NCI-H526 treated with DMSO at 0.1 percent for 48 hours (cell line): ENCODE results near the gene DNAH11.

Source experiments
- DNase-seq: peaks from one replicate; lab custom pipeline; 2025; lab: John Stamatoyannopoulos, UW

The DNAH11 gene

DNA sequence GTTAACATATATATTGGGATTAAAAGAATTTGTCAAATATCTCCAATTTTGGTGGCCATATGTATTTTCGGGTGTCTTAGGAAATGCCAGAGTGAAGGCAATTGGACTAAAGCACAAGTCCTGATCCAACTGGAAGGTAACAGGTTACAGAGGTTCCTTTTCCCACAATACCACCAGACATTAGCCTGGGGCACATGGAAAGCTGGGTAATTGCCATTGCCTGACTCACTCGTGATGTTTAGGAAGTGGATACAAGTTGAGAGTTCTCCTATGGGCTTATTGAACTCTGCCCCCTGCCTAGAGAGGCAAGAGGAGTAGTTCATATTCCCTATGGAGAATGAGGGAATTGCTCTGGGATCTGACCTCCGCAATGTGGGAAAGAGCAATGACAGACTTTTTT is 5.7 kb downstream of the DNAH11 start:
- DNase-seq: no peak

DNA sequence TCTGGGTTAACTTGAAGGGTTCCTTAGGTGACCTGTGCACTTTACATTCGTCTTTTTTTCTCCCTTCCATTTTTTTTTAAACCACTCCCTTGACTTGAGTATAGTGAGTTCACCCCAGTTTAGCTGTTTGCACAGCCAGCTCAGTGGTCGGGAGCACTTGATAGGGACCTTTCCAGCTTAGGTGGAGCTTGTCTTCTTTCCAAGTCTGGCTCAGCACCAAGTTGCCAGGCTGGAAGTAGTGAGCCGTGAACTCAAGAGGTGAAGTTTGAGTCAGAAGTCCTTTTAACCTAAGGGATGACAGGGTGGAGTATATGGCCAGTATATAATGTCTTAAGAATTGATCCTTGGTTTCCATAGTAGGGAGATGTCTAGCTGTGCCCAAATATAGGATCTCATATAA is 7.2 kb downstream of the DNAH11 start:
- no peak for DNase-seq

DNA sequence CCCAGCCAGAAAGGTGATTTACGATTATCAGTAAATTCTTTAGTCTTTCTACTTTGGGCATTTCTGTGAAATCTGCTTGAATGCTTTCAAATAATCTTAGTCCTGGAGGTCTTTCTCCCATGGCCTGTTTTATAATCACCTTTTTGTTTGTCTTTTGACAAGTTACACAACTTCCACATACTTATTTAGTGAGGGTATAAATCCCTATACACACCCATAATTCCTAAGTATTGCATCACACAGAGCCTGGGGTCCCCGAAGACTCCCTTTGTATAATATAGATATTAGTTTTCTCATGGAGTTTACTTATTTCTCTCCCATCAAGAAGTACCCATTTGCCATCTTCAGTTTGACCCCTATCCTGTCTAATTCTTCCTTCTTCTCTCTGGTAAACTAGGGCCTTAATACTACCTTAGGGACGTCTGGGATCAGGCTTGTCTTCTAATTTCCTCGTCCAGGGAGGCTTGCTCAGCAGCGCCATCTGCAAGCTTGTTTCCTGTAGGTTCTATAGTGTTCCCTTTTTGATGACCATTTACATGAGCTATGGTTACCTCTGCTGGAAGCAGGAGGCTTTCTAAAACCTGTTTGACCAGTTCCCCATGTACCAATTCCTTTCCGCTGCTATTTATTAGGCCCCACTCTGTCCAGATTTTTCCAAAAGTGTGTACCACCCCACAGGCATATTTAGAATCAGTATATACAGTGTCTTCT is 8.1 kb downstream of the DNAH11 start:
- peak; percentile 48 for DNase-seq

DNA sequence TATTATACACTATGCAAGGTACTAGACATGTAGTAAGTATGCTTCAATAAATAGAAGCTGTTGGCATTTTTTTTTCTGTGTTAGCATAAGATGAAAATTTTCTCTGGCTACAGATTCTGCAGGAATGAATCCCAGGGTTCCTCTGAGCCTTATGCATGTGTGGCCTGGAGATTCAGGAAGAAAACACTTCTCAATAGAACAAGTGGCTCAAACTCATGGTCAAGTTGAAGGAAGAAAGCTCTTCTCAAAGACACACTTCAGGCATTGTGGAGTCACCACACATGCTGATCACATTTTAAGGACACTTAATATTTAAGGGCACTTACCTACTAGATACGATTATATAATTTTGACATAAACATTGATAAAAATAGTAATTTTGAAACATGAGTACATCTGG is 19.5 kb downstream of the DNAH11 start:
- no peak for DNase-seq

DNA sequence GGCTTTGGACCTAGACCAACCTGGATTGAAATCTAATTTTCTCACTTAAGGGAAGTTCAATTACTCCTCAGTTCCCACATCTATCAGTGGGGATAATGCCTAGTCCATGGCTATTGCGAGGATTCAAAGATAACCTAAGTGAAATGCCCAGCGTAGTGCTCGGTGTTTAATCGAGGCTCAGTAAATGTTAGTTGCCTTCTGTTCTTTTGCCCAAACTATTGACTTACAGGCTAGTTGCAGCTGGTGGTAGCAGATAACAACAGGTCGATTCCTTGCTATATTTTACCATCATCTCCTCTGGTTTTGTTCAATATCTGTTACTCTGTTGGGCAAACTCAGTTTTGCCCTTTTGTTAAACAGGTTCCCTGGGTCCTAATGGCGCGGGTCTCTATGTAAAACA is 22.8 kb downstream of the DNAH11 start:
- DNase-seq: no peak

DNA sequence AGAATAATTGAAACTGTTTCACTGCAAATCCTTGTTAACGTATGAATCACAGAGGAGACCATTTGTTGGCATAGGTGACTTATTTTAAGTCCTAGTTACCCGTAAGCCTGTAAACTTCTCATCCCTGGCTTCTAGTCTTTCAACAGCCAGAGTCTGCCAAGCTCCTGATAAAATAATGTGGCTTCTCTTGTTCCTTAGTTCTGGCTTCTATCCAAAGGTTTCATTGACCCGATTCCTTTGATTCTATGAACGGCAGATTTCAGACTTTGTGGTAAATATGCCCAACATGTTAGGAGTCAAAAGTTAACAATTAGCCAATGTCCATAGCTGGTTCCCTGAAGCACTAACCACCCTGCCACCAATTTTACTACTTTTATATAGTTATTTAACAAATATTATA is 23.3 kb downstream of the DNAH11 start:
- DNase-seq: no peak

DNA sequence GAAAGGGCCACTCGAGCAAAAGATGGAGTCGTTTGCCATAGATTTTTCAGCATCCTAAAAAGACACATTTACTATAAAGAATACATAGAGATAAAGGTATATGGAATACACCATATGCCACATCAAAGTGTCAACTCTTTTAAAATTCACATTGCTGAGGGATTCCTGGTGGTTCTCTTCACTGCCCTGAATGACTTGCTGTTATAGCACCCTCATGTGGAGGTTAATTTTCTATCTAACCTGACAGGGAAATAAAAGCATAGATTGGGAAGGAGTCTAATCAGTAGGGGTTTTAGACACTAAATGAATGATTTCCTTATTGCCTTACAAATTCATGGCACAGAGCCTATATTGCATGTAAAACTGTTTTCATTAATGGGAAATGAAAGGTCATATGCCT is 25.9 kb downstream of the DNAH11 start:
- DNase-seq: peak; percentile 41

DNA sequence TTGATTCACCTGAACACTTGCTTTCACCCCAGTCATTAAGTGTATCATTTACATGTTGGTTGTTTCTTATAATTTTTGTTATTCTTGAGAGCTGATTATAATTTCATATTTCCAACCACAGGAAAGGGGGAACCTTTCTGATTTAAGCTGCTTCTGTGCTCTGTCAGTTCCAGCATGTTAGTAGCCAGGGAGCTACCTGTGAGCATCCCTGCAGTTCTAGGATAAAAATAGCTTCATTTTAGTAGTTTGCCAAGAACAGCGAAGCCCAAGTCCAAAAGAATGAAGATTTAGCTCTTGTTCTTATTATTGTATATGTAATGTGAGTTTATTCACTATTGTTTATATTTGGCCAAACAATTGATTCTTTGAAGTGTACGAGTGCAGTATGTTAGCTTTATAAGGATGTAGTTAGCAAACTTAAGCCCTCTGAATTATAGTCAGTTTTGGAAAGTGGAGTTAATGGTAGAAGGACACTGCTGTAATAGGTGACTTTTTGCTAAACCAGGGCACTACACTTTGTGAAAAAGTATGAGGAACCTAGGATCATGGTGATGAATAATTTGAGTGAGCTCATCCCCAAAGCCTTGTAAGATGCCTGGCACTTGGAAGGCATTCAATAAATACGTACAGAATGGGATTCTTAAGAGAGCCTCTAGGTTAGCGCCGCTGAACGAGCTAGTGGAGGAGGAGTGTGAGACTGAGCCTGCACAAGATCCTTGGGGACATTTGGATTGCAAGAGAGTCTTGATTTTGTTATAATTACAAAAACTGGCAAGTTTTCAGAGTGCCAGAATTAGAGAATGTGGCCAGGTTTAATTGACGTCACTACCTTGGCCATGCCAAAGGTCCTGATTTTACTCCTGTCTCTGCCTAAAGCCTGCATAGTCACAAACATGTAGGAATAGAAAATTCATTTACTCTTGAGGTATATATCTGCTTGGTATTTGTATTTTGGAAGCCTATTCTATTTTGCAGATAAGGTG is 29.8 kb downstream of the DNAH11 start:
- no peak for DNase-seq

DNA sequence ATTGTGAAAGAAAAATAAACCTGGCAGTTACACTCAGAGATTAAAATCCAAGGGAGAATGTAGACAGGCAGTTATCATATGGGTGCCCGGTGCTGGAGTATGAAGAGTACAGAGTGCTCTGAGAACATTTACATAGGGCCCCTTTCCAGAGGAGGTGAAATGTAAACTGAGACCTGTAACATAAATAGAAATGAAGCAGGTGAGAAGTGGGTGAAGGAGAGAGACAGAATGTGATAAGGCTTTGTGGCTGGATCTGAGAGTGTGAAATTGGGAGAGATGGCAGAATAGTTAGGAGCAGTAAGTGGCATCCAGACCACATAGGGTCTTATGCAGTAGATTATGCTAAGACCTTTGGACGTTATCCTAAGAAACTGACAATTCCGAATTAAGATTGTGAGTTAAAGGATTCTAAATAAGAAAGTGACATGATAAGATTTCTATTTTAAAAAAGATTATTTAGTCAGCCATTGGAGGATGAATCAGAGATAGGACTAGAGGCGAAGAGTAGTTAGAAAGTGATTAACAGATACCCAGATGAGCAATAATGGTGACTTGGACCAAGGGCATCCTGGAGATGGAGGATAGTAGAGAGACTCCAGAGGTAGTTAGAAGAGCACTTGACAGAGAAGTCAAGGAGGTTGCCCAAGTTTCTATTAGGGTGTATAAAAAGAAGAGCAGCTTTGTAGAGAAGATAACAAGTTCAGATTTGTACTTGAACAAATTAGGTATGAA is 36.7 kb downstream of the DNAH11 start:
- no peak for DNase-seq

DNA sequence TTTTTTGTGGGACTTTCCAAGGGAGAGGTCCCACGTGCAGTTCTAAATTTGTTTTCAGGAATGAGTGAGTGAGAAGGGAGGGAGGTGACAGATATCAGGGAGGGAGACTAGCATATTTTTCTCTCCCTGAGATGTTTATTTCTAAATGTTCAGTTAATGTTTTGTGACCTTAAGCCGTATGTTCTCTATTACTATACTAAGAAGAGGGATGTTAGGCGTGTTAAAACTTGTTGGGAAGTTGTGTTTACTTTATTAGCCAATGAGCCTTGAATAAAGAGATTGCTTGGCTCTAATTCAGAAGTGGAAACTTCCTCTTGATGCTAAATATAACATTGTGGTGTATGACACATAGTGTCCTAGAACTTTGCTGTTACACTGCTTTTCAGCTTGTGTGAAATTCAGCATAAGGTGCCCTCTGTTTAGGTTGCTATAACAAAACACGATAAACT is 37.3 kb downstream of the DNAH11 start:
- no peak for DNase-seq

DNA sequence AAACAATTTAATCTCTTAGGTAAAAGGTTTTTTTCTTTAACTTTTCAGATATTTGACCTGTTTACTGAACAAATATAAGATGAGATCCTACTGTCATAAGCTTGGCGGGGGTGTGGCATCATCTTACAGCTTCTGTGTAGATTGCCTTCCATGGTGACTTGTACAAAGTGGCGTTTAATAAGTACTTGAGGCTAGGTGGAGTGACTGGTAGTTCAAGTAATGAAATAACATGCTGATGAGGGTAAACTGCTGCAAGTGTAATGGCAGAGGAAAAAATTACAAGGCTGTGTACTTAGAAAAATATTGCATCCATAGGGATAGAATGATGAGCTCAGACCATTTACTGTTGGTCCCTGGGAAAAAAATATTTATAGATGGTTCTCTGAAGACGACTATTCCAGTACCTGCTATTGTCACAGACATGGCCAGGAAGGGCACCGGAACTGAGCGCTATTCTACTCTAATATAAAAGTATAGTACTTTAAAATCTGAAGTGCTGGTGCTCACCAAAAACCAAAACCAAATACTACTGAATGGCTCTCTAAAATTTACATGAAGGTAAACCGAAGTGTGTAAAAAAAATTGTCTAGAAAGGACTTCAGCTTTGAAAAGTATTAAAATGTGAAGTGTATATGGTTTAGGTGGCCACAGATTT is 42.4 kb downstream of the DNAH11 start:
- DNase-seq: no peak

DNA sequence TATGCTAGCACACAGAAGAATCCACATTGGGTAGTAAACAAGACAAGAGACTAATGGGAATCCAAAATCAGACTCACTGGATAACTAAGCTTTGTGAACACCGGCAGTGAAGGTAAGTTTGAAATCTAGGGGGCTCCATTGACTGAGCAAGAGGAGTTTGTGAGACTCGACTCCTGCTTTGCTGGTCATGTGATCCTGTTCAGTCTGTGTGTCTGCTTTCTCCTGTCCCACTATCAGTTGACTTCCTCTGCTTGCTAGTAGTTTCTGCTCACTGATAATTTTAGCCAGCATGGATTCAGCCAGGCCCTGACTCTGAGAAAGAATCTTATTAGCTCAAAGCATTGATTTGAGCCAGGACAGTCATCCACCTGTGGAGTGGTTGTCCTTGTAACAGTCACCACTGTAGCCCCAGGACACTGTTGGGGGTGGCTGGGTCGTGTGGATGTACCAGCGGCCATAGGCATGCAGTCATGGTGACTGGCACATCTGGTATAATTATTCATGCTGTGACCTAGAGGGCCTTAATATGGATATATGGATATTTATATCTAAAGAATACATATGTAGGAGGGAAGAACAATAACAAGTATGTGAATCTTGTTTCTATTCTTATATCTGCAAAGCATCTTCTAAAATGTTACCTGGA is 44.4 kb downstream of the DNAH11 start:
- DNase-seq: no peak

DNA sequence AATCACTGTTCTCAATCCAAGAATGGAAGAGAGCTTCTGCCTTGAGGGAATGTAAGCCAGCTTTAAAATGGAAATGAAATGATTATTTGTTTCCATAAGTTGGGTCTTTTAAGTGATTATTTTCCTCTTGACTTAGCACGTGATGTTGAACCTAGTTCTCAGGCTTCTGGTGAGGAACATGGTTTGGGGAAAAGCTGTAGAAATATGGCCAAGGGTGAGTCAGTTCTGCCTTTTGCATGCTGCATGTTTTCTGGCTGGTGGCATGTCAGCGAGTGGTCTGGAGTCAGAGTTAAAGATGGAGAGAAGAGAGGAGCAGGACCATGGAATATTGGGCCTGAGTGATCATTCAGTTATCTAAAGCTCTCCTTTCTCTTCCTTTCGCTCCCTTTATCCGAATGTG is 54.0 kb downstream of the DNAH11 start:
- no peak for DNase-seq

DNA sequence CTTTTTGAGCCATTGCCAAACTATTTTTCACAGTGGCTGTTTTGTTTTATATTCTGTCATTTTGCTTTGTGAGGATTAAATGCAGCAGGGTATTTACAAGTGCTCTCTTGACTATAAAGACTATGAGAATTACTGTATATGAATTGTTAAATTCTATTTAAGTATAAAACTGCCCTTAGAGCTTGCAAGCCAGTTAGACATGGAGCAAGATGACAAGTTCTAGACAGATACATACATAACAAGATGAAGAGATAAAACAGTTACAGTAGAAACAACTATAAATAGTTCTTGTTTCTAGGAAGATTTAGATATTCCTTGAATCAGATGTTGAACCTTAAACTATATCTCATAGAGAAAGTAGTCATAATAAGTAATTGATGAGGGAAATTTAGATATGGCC is 60.6 kb downstream of the DNAH11 start:
- DNase-seq: no peak

DNA sequence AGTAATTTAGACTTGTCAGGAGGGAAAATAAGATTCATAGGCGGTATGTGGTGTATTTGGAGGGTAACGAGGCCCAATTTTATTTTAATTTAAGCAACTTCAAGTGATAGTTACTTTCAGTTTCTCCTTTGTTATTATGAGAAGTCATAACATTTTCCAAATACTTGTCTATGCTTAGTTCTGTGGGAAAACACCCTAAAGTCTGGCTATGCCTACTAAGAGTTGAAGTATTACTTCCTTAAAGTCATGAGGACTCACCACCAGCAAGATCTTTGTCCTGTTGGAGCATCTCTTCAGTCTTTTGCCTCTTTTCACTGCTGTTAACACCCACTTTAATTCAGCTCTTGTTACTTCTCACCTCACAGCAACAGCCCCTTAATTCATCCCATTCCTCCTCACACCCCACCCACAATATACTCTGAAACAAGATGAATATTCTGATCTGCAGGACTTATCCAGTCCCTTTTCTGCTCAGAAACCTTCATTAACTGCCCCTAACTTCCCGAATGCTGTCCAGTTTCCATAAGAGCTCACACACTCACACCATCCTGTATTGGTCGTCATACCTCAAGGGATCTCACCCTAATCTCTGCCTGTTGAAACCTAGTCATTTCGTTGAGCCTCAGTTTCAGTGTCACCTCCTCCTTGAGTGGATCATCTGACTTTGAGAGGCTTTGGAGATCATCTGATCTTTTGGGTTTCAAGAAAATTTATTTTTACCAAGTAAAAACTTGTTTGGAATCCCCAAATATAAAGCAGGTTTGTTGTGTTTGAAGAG is 61.3 kb downstream of the DNAH11 start:
- DNase-seq: no peak

DNA sequence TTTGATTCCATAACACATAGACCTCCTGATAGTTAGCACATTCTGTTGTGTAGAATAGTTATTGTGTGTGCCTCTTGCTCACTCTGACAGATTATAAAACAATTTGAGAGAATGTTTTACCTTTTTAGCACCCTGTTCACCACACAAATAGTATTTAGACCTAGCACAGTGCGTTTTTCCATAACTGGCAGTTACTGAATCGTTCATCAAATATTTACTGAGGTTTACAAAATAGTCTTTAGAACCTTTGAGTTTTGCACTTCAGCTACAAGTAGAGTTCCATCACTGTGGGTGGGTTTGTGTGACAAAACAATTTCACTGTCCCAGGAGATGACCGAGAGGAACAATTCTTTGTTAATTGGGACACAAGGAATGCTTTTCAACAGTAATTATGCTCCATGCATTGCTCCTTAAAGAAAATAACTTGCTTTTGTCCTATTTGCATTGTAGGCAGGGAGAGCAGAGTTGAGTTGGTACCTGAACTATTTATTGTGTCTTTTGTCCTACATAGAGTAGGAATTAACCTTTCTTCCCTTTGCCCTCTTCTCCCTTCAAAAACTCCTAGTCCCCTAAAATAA is 62.3 kb downstream of the DNAH11 start:
- no peak for DNase-seq

DNA sequence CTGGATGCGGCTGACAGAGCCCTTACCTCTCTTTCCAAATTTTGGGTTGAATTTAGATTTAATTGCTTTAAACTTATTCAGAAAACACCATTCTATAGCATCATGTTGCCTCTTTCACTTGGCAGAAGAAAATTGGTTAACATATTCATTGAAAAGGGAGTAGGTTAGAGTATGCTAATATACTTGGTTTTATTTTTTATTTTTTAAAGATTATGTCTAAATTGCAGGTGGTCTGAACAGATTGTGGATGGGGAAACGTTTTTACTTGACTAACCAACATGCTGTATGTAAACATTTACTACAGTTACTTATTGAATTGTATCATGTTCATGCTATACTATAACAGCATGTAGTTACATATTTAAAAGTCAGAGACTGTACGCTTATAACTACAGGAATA is 65.6 kb downstream of the DNAH11 start:
- no peak for DNase-seq

DNA sequence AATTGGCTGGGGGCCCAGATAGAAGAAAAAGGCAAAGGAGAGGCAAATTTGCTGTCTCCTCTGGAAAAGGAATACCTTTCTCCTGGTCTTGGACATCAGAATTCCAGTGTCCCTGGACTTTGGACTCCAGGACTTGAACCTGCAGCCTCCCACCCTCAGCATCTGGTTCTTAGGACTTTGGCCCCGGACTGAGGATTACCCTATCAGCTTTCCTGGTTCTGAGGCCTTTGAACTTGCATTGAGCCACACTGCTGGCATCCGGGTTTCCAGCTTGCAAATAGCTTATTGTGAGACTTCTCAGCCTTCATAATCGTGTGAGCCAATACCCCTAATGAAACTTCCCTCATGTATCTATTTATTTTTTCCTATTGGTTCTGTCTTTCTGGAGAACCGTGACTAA is 68.3 kb downstream of the DNAH11 start:
- DNase-seq: no peak

DNA sequence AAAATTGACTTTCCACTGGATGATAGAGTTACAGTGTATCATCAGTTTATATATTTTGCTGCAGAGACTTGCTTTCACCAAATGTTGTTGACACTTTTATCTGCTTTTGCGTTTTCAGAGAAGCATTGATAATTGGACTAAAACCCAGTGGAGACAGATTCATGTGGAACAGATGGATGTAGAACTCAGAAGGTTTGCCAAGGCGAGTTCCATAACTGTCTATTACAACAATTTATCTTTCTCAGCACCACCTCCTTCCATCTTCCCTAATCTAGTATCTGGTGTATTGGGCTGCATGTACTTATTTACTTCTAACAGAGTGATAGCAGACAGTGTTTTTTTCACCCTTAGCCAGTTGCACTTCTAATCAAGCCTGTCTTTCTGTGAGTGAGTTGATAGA is 73.3 kb downstream of the DNAH11 start:
- DNase-seq: no peak

DNA sequence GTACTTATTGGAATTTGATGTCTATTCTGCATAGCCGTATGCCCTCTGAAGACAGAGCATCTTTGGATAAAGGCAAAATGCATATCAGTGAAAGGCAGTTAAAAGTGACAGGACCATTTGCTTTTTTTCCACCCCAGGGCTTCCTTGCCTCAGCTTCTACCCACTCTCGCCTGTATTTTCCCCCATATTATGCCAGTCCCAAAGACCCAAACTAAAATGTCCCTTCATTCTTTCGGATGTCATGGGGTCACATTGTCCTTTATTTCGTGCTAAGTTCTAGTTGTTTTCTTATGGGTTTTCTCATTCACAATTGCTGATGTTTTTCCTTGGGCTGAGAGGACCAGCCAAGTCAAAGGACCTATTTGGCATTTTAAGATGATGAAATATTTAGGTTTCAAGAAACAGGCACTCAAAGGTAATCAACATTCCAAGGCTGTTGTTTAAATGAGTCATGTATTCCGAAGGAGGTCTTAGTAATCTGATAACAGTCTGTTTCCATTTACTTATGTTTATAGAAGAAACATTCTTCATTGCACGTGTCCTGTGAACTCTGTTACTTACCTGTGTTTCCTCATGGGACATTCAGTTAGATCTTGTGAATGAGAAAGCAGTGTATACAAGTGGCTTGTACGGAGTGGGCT is 74.1 kb downstream of the DNAH11 start:
- DNase-seq: no peak
